ENCODE measurements around the gene BTRC.

DNA sequence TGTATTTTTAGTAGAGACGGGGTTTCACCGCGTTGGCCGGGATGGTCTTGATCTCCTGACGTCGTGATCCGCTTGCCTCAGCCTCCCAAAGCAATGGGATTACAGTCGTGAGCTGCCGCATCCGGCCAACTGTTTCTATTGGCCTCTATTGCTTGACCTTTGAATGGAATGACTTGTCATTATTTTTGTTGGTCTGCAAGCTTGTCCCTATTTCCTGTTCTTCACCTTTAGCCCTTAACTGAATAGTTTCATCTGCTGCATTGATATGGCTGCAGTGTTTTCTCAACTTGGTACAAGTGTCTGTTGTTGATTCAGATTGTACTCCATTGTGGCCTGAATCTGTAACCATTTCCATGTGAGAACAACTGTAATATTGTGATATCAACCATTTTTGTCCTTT, 128.6 kb downstream of the BTRC start:
- TF ChIP-seq CTCF (IDR thresholded peaks at IDR 0.05) (no peak), POLR2A (IDR thresholded peaks at IDR 0.05) (no peak)

Data from lower leg skin (tissue), 3 donors.